Breast epithelium (tissue), 3 donors: ENCODE measurements around the gene RALY.

Experiments
- CTCF ChIP-seq, 3 donors: fragments of 450-650 bp; IDR thresholded peaks; one replicate each; pipeline ENCODE4 v1.5.1; 2016 to 2017; ENCODE audit warnings: antibody characterized with exemption in 3 of 3, mild to moderate bottlenecking in 3 of 3, moderate library complexity in 3 of 3
- POLR2A ChIP-seq: fragments of 450-650 bp; IDR thresholded peaks from one replicate; pipeline ENCODE4 v1.6.1; 2016; ENCODE audit warnings: antibody characterized with exemption, mild to moderate bottlenecking, moderate library complexity

DNA sequence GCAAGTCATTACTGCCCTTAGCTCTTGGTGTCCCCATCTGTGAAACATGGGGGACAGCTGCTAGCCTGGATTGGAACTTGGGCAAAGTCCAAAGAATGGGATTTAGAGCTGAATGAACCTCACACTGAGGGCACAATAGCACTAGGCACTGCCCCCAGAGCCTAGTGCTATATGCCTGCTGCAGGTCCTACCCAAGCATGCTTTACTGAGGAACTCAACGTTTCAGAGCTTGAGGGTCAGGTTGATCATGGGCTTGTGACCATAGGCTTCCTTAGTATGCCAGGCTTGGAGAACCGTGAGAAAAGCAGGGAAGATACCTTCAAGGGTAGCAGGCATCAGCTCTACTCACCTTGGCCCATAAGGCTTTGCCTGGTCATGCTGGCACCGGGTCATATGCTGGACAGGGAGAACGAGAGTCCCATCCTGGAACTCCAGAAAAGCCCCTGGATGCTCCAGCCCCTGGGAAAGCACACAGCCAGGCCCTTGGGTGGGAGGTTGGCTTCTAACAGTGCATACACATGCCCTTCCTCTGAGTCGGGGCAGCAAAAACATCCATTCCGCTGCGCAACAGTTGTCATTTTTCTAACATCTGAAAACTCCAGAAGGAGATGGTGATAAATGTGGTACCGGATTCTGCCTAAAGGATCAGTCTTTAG is 88.6 kb downstream of the RALY start:
- TF ChIP-seq CTCF (IDR thresholded peaks at IDR 0.05) = no peak
- no peak for TF ChIP-seq POLR2A
